Left ventricle myocardium inferior (tissue), 1 donor: ENCODE data around the gene HSD17B8. TPM values are rescaled to one million over a fixed set of nuclear protein-coding genes. Genes with fewer than 3 reads are reported as not detected.

Experiments
- DNase-seq: peaks from one replicate; pipeline ENCODE4 v3.0.0-alpha.2; 2020
- H3K27ac ChIP-seq: fragments of 200-600 bp; replicated peaks from 2 replicates; pipeline ENCODE4 v1.8.0; 2021
- H3K27me3 ChIP-seq: fragments of 200-600 bp; 2 replicates; pipeline ENCODE4 v1.8.0; 2021; ENCODE audit warnings: low read depth
- H3K36me3 ChIP-seq: fragments of 200-600 bp; 2 replicates; pipeline ENCODE4 v1.8.0; 2021
- H3K4me1 ChIP-seq: fragments of 200-600 bp; 2 replicates; pipeline ENCODE4 v1.8.0; 2021
- H3K4me3 ChIP-seq: fragments of 200-600 bp; 2 replicates; pipeline ENCODE4 v1.8.0; 2021; ENCODE audit warnings: mild to moderate bottlenecking, moderate library complexity
- H3K9me3 ChIP-seq: fragments of 200-600 bp; replicated peaks from 2 replicates; pipeline ENCODE4 v1.8.0; 2021
- intact Hi-C: fragments of 100-400 bp; cut with micrococcal nuclease; formaldehyde crosslinking; loops from one replicate; pipeline ENCODE4 v1.11.0; 2022
- total RNA-seq: library from RNA; stranded (reverse); fragmentation: NEBNext Ultra II Directional; extraction: Animal tissue kit (Norgen Biotek cat#: 25700); gene quantifications from one replicate; pipeline ENCODE4 v1.2.1, GENCODE V29; 2021
- TF ChIP-seq, protein P1 (sequence below): fragments of 200-600 bp; IDR thresholded peaks from 2 replicates; pipeline ENCODE4 v1.8.0; 2021; ENCODE audit warnings: antibody characterized with exemption, mild to moderate bottlenecking, borderline replicate concordance
- donor health status: DM: no; HTN: yes; CAD: no; lungs with severe emphysema.

The HSD17B8 gene
- total RNA-seq, 1 donor from 2014 or later = 18.2 TPM

DNA sequence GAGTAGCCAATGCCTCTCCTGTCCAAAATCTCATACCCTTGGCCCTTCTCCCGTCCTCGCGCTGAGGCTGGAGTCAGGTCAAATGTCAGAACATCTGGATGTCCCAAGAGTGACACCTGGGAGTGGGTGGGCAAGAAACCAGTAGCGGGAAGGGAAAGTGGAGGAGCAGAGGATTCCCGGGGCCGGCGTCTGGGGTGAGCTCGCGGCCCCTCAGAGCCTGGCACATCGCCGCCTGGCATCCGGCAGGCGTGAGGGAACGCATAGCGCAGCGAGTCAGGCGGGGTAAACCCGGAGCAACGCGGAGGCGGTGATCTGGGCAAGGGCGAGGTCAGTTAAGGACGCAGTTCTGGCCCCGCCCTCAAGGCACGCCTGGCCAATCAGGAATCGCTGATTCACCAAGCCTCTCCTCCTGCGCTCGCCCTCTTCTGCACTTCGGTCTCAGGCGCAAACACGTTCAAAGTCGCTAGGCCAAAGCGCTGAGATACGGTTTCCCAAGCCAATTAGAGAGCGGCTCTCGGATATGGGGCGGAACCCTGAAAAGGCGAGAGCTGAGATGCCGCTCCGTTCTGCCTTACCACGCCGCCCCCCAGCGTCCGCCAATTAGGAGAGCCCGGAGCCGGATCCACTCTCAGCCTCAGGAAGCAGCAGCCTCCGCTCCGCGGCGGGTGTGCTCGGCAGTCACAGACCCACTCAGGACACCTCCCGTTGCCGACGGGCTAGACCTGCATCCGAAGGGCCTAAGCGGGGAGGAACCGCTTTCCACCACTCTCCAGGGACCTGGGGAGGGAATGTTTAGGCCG, 44.7 kb downstream of the HSD17B8 start:
- Histone ChIP-seq H3K27me3 (peaks cover 13% of the 10 kb centered on the region), H3K4me3 (peak overlapping the region; percentile 72), H3K4me1 (peaks cover 30% of the 10 kb centered on the region), H3K9me3 (no peaks in the 10 kb centered on the region), H3K36me3 (peaks cover 22% of the 10 kb centered on the region), H3K27ac (peak overlapping the region; percentile 96)
- TF ChIP-seq, protein P1, sequence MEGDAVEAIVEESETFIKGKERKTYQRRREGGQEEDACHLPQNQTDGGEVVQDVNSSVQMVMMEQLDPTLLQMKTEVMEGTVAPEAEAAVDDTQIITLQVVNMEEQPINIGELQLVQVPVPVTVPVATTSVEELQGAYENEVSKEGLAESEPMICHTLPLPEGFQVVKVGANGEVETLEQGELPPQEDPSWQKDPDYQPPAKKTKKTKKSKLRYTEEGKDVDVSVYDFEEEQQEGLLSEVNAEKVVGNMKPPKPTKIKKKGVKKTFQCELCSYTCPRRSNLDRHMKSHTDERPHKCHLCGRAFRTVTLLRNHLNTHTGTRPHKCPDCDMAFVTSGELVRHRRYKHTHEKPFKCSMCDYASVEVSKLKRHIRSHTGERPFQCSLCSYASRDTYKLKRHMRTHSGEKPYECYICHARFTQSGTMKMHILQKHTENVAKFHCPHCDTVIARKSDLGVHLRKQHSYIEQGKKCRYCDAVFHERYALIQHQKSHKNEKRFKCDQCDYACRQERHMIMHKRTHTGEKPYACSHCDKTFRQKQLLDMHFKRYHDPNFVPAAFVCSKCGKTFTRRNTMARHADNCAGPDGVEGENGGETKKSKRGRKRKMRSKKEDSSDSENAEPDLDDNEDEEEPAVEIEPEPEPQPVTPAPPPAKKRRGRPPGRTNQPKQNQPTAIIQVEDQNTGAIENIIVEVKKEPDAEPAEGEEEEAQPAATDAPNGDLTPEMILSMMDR = peak; percentile 35
- intact Hi-C loops = loop anchor here (5.0 kb wide), 2 partner anchors 87 to 127 kb away; no protein-coding TSS in a partner anchor
- DNase-seq = peak; percentile 97

DNA sequence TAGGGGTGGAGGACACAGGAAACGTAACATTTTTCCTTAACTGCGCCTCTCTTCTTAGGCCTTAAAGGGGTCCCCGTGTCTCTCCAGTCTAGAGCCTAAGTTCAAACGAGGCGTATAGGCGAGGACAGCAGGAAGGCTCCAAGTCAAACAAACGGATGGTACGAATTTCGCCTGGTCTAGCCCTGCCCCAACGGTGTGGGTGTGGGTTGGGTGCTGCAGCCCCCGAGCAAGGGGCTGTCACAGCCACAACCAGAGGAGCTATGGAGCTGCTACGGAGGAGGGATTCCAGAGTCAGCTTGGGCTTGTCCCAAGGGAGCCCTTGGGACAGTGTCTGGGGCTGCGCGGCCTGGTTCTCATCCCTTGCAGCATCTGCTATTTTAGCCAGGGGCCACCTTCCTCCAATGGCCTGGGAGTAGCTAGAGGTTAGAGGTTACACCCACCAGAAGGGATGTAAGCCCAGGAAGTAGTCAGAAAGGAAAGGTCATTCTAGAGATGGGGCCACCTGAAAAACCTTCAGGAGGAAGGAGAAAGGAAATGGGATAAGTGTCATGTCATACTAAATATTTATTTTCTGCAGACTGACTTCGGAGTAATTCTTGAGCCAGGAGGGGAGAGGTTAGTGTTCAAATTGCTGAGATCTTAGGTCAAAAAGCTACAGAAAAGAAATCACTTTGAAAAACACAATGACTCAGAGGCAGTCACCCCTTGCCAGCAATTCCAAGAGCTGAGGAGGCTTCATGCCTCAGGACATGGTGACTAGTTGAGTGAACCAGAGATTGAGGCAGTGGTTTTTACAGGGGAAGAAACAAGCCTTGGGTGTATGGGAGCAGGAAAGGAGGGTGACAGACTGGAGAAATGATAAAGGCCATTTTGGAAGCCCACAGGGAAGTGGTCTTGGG, 45.5 kb downstream of the HSD17B8 start:
- H3K36me3 ChIP-seq = peaks cover 23% of the 10 kb centered on the region
- no peak for DNase-seq

GRCh38 chr6:33250731-33251130, 46.3 kb downstream of the HSD17B8 start:
- H3K9me3 ChIP-seq = no peaks in the 10 kb centered on the region
- peak overlapping the region; percentile 96 for H3K27ac ChIP-seq

More for the DNA sequence above, 45.5 kb downstream of the HSD17B8 start:
- intact Hi-C loops = loop anchor here (5.0 kb wide), 2 partner anchors 88 to 128 kb away; no protein-coding TSS in a partner anchor
- Histone ChIP-seq H3K27me3 (peaks cover 6% of the 10 kb centered on the region), H3K4me3 (peak overlapping the region; percentile 72), H3K4me1 (peaks cover 30% of the 10 kb centered on the region), H3K9me3 (no peaks in the 10 kb centered on the region), H3K27ac (peak overlapping the region; percentile 96)
- TF ChIP-seq, protein P1 = no peak

DNA sequence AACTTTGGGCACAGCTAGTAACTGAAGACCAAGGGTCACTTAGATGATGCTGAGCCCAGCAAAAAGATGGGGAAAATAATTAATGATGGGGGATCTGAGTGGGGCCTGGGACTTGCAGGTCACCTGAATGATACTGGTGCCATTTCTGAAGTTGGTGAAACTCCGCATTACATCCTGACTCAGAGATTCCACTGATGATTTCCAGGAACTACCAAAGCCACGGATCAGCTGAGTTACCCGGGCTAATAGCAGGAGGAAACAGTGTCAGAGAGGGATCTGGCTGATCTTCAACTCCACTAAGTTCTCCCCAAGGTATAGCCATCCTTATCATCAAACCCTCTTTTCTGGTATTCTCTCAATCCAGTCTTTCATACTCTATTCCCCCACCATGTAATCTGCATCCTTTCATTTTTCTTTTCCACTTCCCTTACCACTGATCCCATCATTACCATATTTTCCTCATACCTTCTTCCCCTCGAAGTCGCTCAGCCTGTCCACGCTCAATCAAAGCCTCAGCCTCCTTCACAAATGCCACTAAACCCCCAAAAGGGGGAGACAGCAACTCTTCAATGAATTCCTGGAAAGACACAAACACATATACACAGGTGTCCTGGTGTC, 47.0 kb downstream of the HSD17B8 start:
- intact Hi-C loops = no loop called here
- H3K36me3 ChIP-seq = peaks cover 25% of the 10 kb centered on the region

More at GRCh38 chr6:33250731-33251130, 46.3 kb downstream of the HSD17B8 start:
- H3K27me3 ChIP-seq = no peaks in the 10 kb centered on the region
- TF ChIP-seq, protein P1 = no peak
- H3K4me1 ChIP-seq = peaks cover 30% of the 10 kb centered on the region
- DNase-seq = no peak
- intact Hi-C loops = no loop called here
- peaks cover 23% of the 10 kb centered on the region for H3K36me3 ChIP-seq
- no peak overlapping the region for H3K4me3 ChIP-seq

GRCh38 chr6:33252759-33253158, 48.3 kb downstream of the HSD17B8 start:
- Histone ChIP-seq H3K4me3 (no peak overlapping the region), H3K36me3 (peaks cover 38% of the 10 kb centered on the region), H3K27me3 (no peaks in the 10 kb centered on the region), H3K9me3 (no peaks in the 10 kb centered on the region), H3K27ac (no peak overlapping the region), H3K4me1 (peaks cover 28% of the 10 kb centered on the region)
- TF ChIP-seq, protein P1 = no peak
- intact Hi-C loops = no loop called here
- DNase-seq = no peak

More for the DNA sequence above, 47.0 kb downstream of the HSD17B8 start:
- H3K27ac ChIP-seq = no peak overlapping the region
- H3K27me3 ChIP-seq = no peaks in the 10 kb centered on the region
- H3K4me1 ChIP-seq = peaks cover 30% of the 10 kb centered on the region
- TF ChIP-seq, protein P1 = no peak
- H3K4me3 ChIP-seq = no peak overlapping the region
- no peak for DNase-seq
- no peaks in the 10 kb centered on the region for H3K9me3 ChIP-seq
